Neutrophil (primary cell): ENCODE measurements around the gene AK1.

Source experiments
- H3K27ac ChIP-seq: fragments of 200-600 bp; sonication (generic); 2 replicates; pipeline ENCODE4 v1.5.1; 2016; ENCODE audit warnings: mild to moderate bottlenecking, moderate library complexity
- H3K27me3 ChIP-seq: fragments of 200-600 bp; sonication (generic); 2 replicates; pipeline ENCODE4 v1.6.0; 2016; ENCODE audit warnings: mild to moderate bottlenecking
- H3K36me3 ChIP-seq: fragments of 200-600 bp; sonication (generic); 2 replicates; pipeline ENCODE4 v1.5.1; 2017
- H3K4me1 ChIP-seq, 2 experiments: fragments of 200-600 bp in 1 of 2; sonication (generic) in 1 of 2; 1 replicate in 1 of 2; 2 replicates in 1 of 2; pipeline versions ENCODE4 v1.5.1 to v1.6.1; 2013 to 2016; ENCODE audit warnings: low read depth in 1 of 2, low read length in 1 of 2, mild to moderate bottlenecking in 1 of 2, moderate library complexity in 1 of 2; ENCODE audit not compliant: control insufficient read depth in 1 of 2, insufficient read depth in 1 of 2
- H3K4me3 ChIP-seq, 2 experiments: fragments of 200-600 bp in 1 of 2; sonication (generic) in 1 of 2; 1 replicate in 1 of 2; 2 replicates in 1 of 2; pipeline ENCODE4 v1.5.1; 2013 to 2016; ENCODE audit warnings: low read depth in 1 of 2, low read length in 1 of 2, mild to moderate bottlenecking in 1 of 2, moderate library complexity in 1 of 2
- H3K9me3 ChIP-seq: fragments of 200-600 bp; sonication (generic); 2 replicates; pipeline ENCODE4 v1.5.1; 2016
- CTCF ChIP-seq: fragments of 200-600 bp; sonication (generic); IDR thresholded peaks from 2 replicates; pipeline ENCODE4 v1.5.1; 2016; ENCODE audit warnings: antibody characterized with exemption

AK1 gene

GRCh38 chr9:127899128-127899943 is 21.9 kb upstream of the AK1 start, which contains the start of gene ST6GALNAC6:
Gene ST6GALNAC6, minus strand, starts transcription at chr9:127899603. Its CDS starts 1,622 bp downstream, at chr9:127897981.
- H3K27me3 ChIP-seq = peaks cover 16% of the 10 kb centered on the region
- no peak for TF ChIP-seq CTCF
- peak within 1 kb of the TSS; percentile 53 to 64 for H3K4me3 ChIP-seq
- H3K4me1 ChIP-seq = peaks cover 28 to 29% of the 10 kb centered on the region in 2 experiments
- H3K27ac ChIP-seq = no peak within 1 kb of the TSS
- no peaks in the 10 kb centered on the region for H3K36me3 ChIP-seq
- no peaks in the 10 kb centered on the region for H3K9me3 ChIP-seq

GRCh38 chr9:127898433-127899127 is 21.1 kb upstream of the AK1 start:
- H3K9me3 ChIP-seq = no peaks in the 10 kb centered on the region
- peaks cover 16% of the 10 kb centered on the region for H3K27me3 ChIP-seq
- TF ChIP-seq CTCF = no peak
- peak overlapping the region; percentile 53 to 62 for H3K4me3 ChIP-seq
- no peaks in the 10 kb centered on the region for H3K36me3 ChIP-seq
- H3K4me1 ChIP-seq = peaks cover 20 to 22% of the 10 kb centered on the region in 2 experiments
- no peak overlapping the region for H3K27ac ChIP-seq

- H3K4me3 ChIP-seq = no peak overlapping the region
- no peak for TF ChIP-seq CTCF
Observed at GRCh38 chr9:127897193-127897692, 19.8 kb upstream of the AK1 start.

GRCh38 chr9:127896395-127897192 is 19.1 kb upstream of the AK1 start:
- H3K4me3 ChIP-seq = no peak overlapping the region
- H3K4me1 ChIP-seq = peaks cover 16% of the 10 kb centered on the region in 2 experiments
- TF ChIP-seq CTCF = no peak
- H3K36me3 ChIP-seq = no peaks in the 10 kb centered on the region
- no peak overlapping the region for H3K27ac ChIP-seq
- H3K9me3 ChIP-seq = no peaks in the 10 kb centered on the region
- H3K27me3 ChIP-seq = peaks cover 16% of the 10 kb centered on the region

More at GRCh38 chr9:127897193-127897692, 19.8 kb upstream of the AK1 start:
- H3K27ac ChIP-seq = no peak overlapping the region
- no peaks in the 10 kb centered on the region for H3K9me3 ChIP-seq
- no peaks in the 10 kb centered on the region for H3K36me3 ChIP-seq
- H3K4me1 ChIP-seq = peaks cover 16% of the 10 kb centered on the region in 2 experiments
- peaks cover 16% of the 10 kb centered on the region for H3K27me3 ChIP-seq

- Histone ChIP-seq H3K4me3 (no peak overlapping the region), H3K4me1 (peaks cover 16% of the 10 kb centered on the region in 2 experiments), H3K36me3 (no peaks in the 10 kb centered on the region), H3K27ac (no peak overlapping the region), H3K27me3 (peaks cover 16% of the 10 kb centered on the region), H3K9me3 (no peaks in the 10 kb centered on the region)
- TF ChIP-seq CTCF = no peak
Observed at GRCh38 chr9:127895811-127896210, 18.3 kb upstream of the AK1 start.
